Rectal smooth muscle tissue (tissue), 1 donor: ENCODE data around the gene GPR153.

Source experiments
- H3K27ac ChIP-seq: one replicate; pipeline ENCODE4 v1.7.0; 2013; ENCODE audit warnings: low read depth, low read length, inconsistent platforms
- H3K27me3 ChIP-seq: one replicate; pipeline ENCODE4 v1.7.0; 2013; ENCODE audit warnings: low read length; ENCODE audit not compliant: control insufficient read depth, insufficient read depth
- H3K36me3 ChIP-seq: one replicate; pipeline ENCODE4 v1.7.0; 2013; ENCODE audit warnings: low read length; ENCODE audit not compliant: control insufficient read depth, insufficient read depth
- H3K4me1 ChIP-seq: one replicate; pipeline ENCODE4 v1.7.0; 2013; ENCODE audit warnings: low read length; ENCODE audit not compliant: control insufficient read depth, insufficient read depth
- H3K4me3 ChIP-seq: one replicate; pipeline ENCODE4 v1.7.0; 2013; ENCODE audit warnings: low read length
- H3K9ac ChIP-seq: one replicate; pipeline ENCODE4 v1.7.0; 2013; ENCODE audit warnings: low read length

Gene GPR153

DNA sequence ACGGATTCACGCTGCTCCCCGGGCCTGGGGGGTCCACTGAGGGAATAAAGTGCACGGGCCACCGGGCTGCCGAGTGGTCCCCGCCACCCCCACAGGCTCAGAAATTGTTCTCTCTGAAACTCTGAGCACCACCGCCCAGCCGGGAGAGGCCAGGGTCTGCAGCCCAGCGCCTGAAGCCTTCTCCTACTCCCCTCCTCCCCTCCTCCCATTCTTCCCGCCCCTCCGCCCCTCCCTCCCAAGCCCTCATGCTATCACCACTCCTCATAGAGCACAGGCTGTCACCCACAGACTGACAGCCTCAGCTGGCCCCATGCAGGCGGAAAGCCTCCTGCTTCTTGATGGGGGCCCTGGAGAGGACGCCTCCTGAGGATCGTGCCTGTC, 707 bp upstream of the GPR153 start:
- Histone ChIP-seq H3K9ac (no peak overlapping the region), H3K4me3 (peak overlapping the region; percentile 46), H3K4me1 (no peaks in the 10 kb centered on the region), H3K36me3 (no peaks in the 10 kb centered on the region), H3K27me3 (peaks cover 5% of the 10 kb centered on the region), H3K27ac (no peak overlapping the region)

DNA sequence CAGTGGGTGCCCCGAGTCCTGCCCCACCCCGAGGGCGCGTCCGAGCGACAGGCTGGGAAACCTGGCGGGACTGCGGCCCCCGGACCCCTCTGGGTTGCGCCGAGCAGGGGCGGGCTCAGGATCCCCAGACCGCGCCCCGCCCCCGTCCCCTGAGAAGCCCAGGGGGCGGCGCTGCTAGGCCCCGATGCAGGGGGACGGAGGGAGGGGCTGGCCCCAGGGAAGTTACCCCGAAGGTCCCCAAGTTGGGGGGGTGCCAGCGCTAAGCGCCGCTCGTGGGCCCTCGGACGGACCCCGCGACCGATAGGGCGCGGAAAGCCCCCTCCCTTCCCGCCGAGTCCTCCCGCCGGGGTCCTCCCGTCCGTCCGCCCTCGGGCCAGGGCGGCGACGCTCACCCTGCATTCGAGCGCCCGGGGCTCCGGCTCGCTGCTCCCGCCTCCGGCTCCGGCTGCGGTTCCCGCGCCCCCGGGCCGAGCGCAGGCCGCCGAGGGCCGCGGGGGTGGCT, 414 bp downstream of the GPR153 start:
- Histone ChIP-seq H3K4me3 (peak overlapping the region; percentile 58), H3K27ac (no peak overlapping the region), H3K27me3 (peaks cover 5% of the 10 kb centered on the region), H3K9ac (no peak overlapping the region), H3K4me1 (no peaks in the 10 kb centered on the region), H3K36me3 (no peaks in the 10 kb centered on the region)

DNA sequence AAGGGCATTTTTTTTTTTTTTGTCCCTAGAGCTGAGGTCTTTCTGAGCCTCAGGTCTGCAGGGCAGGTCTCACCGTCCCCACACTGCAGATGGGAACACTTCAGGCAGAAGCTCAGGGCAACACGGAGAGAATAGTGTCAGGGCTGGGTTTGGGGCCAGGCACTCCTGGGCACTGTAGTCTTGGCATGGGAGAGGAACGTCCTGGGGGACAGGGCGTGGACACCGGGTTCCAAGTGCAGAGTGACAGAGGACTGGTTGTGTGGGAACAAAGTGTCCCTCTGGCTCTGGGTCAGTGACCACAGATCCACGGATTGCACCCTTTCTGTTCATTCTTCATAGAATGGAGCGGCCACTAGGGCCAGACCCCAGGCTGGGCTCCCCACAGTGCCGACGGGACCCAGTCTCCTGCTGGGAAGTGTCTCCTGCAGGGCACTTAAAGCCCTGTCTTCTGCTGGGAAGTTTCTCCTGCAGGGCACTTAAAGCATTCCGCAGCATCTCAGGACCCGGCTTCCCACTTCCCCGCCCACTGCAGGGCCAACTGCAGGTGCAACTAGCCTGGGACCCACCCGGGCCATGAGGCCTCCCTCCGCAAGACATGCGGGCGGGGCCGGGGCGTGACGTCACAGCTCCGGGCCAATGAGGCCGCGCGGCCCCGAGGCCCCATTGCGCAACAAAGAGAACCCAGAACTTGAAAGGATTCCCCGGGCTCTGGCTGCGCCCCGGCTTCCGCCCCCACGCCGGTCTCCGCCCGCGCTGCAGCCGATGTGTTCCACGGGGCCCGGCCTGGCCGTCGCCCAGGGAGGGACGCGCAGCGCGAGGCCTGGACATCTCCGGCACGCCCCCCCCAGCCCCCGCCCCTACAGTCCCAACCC, 1.2 kb downstream of the GPR153 start:
- Histone ChIP-seq H3K27ac (no peak overlapping the region), H3K4me3 (peak overlapping the region; percentile 58), H3K27me3 (peaks cover 5% of the 10 kb centered on the region), H3K9ac (no peak overlapping the region), H3K4me1 (no peaks in the 10 kb centered on the region), H3K36me3 (no peaks in the 10 kb centered on the region)

DNA sequence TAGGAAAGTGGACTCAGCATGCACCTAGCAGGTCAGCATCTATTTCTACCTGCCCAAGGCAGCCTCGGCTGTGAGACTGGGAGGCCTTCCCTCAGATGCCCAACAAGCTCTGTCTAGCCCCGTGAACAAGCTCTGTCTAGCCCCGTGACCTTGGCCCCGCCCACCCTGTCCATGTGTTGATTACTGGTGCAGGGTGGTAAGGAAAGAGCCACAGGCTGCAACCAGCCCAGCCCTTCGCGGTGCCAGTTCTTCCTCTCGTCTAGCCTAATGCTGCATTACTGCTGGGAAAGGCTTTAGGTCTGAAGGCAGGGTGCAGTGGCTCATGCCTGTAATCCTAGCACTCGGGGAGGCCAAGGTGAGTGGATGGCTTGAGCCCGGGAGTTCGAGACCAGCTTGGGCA, 2.2 kb downstream of the GPR153 start:
- H3K27ac ChIP-seq: no peak overlapping the region
- H3K36me3 ChIP-seq: no peaks in the 10 kb centered on the region
- H3K27me3 ChIP-seq: peaks cover 5% of the 10 kb centered on the region
- H3K4me1 ChIP-seq: no peaks in the 10 kb centered on the region
- no peak overlapping the region for H3K9ac ChIP-seq
- H3K4me3 ChIP-seq: no peak overlapping the region

DNA sequence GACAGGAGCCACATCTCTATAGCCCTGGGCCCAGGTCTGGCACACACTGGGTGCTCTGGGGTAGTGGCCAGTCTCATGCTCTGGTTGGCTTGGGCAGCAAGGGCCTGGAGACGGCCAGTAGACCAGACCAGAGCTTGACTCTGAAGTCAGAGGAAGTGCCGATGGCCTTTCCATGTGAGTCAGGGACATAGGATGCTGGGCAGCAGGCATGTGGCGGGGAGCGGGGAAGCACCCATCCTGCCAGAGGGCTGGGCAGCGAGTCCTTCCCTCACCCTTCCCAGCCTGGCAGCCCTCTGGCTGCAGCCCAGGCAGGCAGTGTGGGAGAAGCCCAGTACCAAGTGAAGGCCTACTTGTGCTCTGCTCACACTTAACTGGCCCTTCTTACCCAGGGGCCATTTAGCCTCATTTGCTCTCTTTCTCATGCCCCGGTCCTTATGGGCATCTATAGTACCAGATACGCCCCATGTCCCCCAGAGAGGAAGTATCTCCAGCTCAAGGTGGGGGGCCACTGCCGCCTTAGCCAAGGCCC, 3.3 kb downstream of the GPR153 start:
- Histone ChIP-seq H3K27ac (no peak overlapping the region), H3K36me3 (no peaks in the 10 kb centered on the region), H3K27me3 (peaks cover 5% of the 10 kb centered on the region), H3K4me1 (no peaks in the 10 kb centered on the region), H3K9ac (no peak overlapping the region), H3K4me3 (no peak overlapping the region)

DNA sequence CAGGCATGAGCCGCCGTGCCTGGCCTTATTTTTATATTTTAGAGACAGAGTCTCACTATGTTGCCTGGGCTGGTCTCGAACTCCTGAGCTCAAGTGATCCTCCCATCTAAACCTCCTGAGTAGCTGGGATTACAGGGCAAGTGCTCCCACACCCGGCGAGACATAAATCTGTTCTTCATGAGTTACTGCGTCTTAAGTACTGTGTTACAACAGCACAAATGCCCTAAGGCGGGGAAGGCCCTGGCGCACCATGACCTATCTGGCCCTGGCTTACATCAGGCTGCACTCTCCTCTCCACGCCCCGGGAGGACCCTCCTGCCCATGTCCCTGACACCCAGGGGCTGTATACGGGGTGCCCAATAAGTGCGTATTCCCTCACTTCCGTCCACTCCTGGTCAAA, 4.3 kb downstream of the GPR153 start:
- no peak overlapping the region for H3K9ac ChIP-seq
- H3K4me1 ChIP-seq: no peaks in the 10 kb centered on the region
- peaks cover 2% of the 10 kb centered on the region for H3K27me3 ChIP-seq
- no peaks in the 10 kb centered on the region for H3K36me3 ChIP-seq
- no peak overlapping the region for H3K27ac ChIP-seq
- H3K4me3 ChIP-seq: no peak overlapping the region

DNA sequence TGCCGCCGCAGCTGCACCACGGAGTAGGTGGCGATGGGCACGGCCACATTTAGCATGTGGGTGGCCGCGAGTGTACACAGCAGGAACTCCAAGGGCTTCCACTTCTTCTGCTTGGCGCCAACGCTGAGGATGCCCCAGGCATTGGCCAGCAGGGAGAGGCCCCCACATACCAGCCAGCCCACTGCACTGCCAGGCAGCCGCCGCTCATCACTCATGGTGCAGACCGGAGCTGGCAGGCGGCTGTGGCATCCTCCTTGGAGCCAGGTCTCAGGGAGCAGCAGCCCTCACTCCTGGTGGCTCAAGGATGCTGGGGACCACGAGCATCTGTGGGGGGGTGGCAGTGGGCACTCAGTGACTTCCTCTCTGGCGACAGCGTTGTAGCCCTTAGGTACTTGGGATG, 6.2 kb downstream of the GPR153 start:
- H3K4me3 ChIP-seq: no peak overlapping the region
- H3K36me3 ChIP-seq: no peaks in the 10 kb centered on the region
- H3K9ac ChIP-seq: no peak overlapping the region
- no peaks in the 10 kb centered on the region for H3K4me1 ChIP-seq
- H3K27ac ChIP-seq: no peak overlapping the region
- peaks cover 9% of the 10 kb centered on the region for H3K27me3 ChIP-seq

DNA sequence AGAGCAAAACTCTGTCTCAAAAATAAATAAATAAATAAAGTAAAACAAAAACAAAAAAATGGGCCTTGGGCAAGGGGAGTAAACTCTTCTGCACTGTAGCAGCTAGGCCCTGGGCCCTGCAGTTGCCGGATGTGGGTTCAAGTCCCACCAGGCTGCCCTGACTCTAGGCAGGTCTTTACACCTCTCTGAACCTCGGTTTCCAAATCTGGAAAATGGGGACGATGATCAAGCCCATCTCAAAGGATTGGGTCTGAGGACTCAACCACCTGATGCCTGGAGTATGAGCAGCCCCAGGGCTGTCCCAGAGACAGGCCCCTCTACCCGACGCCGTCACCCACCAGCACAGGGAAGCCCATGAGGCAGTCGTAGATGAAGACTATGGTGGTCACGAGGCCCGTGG, 7.5 kb downstream of the GPR153 start:
- no peak overlapping the region for H3K27ac ChIP-seq
- H3K9ac ChIP-seq: no peak overlapping the region
- no peaks in the 10 kb centered on the region for H3K36me3 ChIP-seq
- no peaks in the 10 kb centered on the region for H3K4me1 ChIP-seq
- H3K27me3 ChIP-seq: peaks cover 12% of the 10 kb centered on the region
- H3K4me3 ChIP-seq: no peak overlapping the region

DNA sequence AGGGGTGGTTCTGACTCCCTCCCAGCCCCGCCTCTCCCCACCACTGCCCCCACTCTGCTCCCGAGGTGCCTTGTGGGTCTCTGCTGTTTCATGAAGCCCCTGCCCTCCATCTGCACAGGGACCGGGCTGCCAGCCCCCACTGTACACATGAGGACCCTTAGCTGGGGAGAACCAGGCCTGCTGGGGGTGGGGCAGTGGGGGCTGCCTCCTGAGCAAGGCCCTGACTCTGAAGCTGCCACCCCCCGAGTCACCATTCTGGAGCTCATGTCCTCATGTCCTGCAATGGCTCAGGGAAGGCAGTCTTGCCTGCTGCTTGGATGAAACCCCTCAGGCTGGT, 8.6 kb downstream of the GPR153 start:
- peaks cover 22% of the 10 kb centered on the region for H3K27me3 ChIP-seq
- no peak overlapping the region for H3K9ac ChIP-seq
- no peak overlapping the region for H3K4me3 ChIP-seq
- H3K36me3 ChIP-seq: no peaks in the 10 kb centered on the region
- H3K4me1 ChIP-seq: no peaks in the 10 kb centered on the region
- H3K27ac ChIP-seq: no peak overlapping the region

DNA sequence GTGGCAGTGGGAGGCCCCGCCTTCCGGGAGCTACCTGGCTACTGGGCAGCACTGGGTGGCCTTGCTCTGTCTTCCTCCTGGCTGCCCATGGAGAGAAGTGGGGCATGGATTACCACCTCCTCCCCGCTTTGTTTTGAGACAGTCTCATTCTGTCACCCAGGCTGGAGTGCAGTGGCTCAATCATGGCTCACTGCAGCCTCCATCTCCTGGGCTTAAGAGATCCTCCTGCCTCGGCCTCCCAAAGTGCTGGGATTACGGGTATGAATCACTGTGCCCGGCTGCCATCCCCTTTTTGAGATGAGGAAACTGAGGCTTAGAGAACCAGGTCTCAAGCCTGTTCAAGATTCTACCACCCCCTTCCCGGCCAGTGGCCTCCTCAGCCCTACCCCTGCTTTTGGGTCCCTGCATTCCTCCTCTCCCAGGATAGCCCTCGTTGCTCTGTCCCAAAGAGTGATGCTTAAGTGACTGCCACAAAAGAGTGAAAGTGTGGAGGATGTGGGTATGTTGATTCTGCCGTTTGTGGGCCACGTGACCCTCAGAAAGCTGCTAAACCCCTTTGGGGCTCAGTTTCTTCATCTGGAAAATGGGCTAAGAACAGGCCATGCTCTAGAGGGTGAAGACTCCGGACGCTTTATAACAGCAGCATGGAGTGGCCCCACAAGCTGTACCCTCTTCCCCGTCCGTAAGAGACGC, 9.1 kb downstream of the GPR153 start:
- Histone ChIP-seq H3K4me1 (no peaks in the 10 kb centered on the region), H3K27ac (no peak overlapping the region), H3K27me3 (peaks cover 22% of the 10 kb centered on the region), H3K9ac (no peak overlapping the region), H3K36me3 (no peaks in the 10 kb centered on the region), H3K4me3 (no peak overlapping the region)

DNA sequence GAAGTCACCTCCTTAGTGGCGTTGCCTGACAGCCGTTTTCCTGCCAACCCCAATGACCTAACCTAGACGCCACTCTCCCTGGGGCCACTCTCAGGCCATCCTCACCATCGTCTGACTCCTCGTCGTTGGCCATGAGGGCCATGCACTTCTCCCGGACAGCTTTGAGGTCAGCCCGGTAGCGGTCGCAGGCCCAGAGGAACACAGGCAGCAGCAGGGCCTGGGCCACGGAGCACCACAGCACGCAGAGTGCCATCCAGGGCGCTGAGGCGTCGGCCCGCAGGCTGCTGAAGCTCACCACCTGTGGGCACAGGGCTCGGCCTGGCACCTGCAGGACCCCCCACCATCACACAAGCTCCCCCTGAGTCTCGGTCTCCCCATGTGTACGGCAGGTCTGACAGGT, 9.7 kb downstream of the GPR153 start:
- H3K4me1 ChIP-seq: no peaks in the 10 kb centered on the region
- H3K4me3 ChIP-seq: no peak overlapping the region
- H3K36me3 ChIP-seq: no peaks in the 10 kb centered on the region
- H3K27me3 ChIP-seq: peaks cover 24% of the 10 kb centered on the region
- H3K9ac ChIP-seq: no peak overlapping the region
- no peak overlapping the region for H3K27ac ChIP-seq

DNA sequence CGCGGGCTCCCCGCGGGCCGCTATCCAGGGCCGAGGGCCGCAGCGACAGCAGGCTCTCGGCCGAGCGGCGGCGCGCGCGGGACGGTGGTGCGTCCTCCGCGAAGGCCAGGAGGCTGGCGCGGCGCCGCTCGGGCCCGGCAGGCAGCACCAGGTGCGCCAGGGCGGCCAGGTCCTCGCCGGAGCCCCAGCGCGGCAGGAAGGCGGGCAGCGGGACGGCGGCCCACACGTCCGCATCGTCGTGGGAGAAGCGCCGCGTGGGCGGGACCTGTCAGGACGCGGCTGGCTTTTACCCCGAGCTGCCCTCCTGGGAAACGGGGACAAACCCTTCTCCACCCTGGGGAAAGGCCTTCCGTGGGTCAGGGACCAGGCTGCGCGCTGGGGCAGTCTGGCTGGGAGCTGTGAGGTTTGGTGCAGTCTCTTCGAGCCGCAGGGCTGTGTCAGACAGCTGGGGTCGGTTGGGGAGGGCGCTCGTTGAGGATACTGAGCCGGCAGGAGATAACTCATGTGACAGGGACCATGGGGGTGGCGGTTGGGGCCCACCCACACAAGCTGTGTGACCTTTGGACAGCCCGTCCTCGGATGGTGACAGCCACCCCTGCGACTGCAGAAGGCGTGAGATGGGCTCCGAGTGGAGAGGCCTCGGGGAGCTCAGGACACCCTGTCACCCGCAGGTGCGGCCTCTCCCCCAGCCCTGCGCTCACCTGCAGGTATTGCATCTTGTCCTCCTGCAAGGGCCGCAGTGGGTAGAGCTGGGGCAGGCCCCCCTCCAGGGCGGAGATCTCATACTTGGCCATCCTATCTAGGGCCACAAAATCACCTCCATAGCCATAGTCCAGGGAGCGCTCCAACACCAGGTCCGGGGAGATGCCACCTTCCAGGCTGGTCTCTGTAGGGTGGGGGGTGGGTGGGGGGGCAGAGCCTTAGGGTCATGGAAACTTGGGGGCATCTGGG, 10.9 kb downstream of the GPR153 start:
- Histone ChIP-seq H3K36me3 (no peaks in the 10 kb centered on the region), H3K27ac (no peak overlapping the region), H3K27me3 (peaks cover 32% of the 10 kb centered on the region), H3K4me3 (no peak overlapping the region), H3K9ac (no peak overlapping the region), H3K4me1 (no peaks in the 10 kb centered on the region)
